Activated CD4-positive, alpha-beta T cell treated with anti-CD3 and anti-CD28 coated beads, Interleukin-2, amount 50 U/mL, for 4 hours (primary cell): ENCODE measurements around the gene RTBDN.
"Not testable (repeated sequence)": the region's sequence is repeated elsewhere in the genome, so short reads cannot be mapped to it uniquely, and the experiment has no call there.

Experiments used
- DNase-seq, 2 experiments: peaks; one replicate each; pipeline ENCODE4 v3.0.0-alpha.2; 2020

RTBDN gene

DNA sequence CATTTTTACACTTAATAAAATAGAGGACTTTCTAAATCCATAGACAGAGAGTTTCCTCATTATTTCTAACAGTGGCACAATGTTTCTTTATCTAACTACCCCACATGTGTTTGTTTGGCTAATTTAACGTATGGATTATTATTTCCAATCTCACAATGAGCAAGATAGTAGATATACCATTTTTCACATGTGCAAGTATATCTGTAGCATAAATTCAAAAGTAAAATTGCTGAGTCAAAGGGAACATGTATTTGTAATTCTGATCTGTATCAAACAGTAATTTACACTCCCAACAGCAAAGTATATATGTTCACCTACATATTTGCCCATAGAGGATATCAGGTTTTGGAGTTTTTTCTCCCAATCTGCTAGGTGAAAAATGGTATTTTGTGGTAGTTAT lies 22.3 kb upstream of the RTBDN start:
- DNase-seq, result no peak

DNA sequence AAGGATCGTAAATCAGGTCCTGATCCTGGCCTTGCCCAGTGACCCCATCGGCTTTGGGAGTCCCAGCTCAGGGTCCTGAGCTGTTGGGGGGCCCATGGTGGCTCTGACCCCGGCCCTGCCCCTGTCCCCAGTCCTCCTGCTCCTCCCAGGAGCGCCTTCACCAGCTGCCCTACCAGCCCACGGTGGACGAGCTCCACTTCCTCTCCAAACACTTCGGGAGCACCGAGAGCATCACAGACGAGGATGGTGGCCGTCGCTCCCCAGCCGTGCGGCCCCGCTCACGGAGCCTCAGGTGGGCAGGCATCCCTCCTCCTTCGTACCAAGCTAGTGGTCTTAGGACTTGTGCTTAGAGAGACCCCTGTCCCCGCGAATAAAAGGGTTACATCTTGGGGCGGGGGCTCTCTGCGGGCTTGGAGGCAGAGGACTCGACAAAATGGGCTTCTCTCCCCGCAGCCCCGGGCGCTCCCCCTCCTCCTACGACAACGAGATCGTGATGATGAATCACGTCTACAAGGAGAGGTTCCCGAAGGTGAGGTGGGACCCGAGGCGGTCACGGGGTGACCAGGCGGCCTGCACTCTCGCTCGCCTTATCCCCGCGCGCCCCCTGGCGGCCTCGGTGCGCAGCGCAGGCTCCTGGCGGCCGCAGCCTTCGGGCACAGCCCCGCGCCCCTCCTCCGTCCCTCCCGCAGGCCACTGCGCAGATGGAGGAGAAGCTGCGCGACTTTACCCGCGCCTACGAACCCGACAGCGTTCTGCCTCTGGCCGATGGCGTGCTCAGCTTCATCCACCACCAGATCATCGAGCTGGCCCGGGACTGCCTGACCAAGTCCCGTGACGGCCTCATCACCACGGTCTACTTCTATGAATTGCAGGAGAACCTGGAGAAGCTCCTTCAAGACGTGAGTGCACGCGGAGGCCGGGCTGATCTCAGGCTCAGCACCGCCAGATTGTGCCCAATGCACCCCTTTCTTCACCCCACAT lies 13.1 kb upstream of the RTBDN start:
- peak; percentile 76 to 78 for DNase-seq

DNA sequence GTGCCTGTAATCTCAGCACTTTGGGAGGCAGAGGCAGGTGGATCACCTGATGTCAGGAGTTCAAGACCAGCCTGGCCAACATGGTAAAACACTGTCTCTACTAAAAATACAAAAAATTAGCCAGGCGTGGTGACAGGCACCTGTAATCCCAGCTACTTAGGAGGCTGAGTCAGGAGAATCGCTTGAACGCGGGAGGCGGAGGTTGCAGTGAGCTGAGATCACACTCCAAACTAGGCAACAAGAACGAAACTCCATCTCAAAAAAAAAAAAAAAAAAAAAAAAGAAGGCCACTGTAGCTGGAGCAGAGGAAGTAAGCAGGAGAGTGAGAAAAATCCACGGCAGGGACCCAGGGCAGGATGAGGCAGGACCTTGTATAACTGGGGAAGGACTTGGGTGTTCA lies 12.2 kb upstream of the RTBDN start:
- DNase-seq, result not testable (repeated sequence)

DNA sequence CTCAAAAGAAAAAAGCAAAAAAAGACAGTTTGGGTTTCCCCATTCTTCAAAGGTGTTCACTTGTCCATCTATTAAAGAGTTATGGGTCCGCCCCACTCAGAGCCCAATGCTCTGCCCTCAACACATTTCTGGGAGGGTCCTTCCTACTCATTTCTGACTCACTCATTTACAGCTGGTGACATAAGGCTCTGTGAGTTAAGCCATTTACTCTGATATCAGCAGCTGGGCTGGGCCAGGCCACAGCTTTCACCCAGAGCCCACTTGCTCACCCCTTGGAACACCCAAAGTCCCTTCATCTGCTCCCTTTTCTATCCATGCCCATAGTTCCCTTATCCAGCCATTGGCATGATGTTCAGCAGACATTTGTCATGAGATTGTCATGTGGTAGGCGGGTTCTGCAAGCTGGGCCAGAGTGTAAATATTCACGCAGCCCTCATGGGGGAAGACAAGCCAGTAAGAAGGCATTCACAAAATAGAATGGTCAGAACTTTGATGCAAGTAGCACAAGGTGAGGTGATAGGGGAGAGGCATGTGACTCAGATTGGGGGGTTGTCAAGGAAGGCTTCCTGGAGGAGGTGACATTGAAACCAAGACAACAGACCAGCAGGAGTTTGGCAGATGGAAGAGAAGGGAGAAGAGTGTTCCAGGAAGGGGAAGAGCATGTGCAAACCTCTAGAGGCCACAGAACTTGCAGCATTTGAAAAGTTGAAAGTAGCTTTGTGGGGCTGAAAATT lies 9.8 kb upstream of the RTBDN start:
- no peak for DNase-seq

DNA sequence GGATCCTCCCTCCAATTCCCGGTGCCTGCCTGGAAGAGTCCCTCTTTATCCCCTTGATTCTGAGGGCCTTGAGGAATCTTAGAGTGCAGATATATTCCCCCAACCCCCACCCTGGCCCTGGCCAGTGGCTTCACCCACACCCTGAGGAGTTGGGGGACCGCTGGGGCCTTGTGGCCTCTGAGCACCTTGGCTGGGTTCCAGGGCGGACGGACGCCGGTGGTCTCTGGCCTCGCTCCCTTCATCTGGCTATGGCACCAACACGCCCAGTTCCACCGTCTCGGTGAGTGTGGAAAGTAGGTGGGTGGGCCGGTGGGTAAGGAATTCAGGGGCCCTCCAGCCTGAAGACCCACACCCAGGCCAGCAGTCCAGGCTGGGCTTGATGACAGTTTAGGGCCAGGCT lies 8.9 kb upstream of the RTBDN start:
- DNase-seq, result no peak

DNA sequence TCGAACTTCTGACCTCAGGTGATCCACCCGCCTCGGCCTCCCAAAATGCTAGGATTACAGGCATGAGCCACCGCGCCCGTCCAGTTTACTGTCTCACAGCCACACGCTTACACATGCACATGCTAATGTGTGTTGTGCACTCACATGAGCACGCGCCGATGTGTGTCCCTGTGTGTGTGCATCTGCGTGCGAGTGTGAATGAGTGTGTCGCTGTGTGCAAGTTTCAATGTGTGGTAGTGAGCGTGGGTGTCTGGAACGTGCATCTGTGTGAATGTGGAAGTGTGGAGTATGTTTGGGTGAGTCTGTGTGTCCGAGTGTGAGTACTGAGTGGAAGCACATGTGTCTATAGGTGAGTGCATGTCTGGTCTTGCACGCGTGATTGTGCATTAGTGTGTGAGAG lies 8.1 kb upstream of the RTBDN start:
- no peak for DNase-seq

DNA sequence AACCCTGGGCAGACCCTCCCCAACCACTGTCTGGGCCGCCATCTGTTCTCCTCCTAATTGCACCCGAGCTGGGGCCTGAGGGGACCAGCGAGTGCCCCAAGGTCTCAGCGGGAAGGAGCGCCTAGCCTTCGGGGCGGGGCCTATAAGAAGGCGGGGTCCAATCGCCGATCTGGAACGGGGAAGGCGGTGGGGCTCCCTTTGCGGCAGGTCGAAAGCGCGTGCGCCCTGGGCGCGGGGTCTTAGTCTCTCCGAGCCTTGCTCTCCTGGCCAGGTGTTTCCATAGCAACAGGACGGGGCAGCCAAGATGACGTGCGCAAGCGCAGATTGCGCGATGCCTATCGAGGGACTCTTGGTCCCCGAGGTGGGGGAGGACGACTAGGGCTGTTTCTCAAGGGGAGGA lies 6.7 kb upstream of the RTBDN start:
- no peak for DNase-seq

DNA sequence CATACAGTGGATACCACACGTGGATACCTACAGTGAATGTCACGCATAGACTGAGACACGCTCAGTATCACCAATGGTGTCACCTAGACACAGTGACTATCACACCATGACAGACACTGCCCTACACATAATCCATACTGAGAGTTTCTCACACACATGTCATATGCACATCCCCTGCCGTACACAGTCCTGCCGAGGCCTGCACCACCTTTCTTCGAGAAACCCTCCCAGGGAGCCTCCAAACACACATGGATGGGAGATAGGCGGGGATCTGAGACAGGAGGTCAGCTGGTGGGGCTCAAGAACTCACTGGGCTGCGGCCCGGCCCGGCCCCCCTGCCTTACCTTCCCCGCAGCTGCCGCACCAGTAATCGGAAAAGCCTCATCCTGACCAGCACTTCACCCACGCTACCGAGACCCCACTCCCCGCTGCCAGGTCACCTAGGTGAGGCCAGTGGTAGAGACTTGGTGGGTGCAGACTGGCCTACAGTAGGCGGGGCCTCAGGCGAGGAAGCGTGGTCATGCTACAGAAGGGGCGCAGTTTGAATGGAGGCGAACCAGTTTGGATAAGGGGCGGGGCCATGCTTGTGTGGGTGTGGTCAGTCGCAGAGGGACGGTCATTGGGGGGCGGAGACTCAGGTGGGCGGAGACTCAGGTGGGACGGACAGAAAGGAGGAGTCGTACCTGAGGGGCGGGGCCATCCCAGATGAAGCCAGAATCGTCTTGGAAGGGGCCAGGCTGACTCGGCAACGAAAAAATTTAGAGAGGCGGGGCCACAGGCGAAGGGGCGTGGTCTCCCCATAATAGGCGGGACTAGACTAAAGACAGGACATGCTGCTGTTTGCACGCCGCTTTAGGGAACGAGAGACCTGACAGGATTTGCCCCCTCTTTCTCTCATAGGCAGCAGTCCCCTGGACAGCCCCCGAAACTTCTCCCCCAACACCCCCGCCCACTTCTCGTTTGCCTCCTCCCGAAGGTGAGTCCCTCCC lies 6.0 kb upstream of the RTBDN start:
- DNase-seq, result no peak

DNA sequence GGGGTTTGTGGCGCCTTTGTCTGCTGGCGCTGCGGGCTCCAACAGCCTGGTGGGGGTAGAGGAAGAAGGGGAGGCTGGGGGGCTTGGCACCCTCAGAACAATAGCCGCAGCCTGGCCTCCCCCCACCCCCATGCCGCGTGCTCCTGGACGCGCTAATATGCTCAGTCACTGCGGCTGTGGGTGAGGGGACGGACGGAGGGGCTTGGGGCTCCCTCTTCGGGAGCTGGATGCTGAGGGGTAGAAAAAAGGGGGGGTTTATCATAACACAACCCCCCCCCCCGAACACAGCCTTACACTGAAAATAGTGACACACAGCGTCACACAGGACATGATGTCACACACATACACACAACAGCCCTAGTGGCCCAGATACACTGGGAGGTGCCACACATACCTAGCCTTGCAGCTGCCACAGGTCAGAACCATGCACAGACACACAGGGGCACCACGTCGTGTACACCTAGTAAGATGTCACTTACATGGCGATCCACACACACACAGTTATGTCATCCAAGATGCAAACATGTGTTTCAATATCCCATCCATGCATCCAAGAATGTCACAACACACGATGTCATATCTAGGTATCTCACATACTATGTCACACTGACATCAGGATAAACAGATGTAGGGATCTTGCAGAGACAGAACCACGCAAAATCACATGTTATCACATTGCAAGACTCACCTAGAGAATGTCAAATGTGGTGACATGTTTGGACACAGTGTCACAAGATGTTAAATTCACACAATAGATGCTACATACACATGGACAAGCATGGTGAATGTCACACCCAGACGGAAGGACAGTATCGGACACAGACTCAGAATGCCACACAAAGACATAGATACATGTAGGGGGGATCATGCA lies 4.7 kb upstream of the RTBDN start:
- DNase-seq, result no peak

DNA sequence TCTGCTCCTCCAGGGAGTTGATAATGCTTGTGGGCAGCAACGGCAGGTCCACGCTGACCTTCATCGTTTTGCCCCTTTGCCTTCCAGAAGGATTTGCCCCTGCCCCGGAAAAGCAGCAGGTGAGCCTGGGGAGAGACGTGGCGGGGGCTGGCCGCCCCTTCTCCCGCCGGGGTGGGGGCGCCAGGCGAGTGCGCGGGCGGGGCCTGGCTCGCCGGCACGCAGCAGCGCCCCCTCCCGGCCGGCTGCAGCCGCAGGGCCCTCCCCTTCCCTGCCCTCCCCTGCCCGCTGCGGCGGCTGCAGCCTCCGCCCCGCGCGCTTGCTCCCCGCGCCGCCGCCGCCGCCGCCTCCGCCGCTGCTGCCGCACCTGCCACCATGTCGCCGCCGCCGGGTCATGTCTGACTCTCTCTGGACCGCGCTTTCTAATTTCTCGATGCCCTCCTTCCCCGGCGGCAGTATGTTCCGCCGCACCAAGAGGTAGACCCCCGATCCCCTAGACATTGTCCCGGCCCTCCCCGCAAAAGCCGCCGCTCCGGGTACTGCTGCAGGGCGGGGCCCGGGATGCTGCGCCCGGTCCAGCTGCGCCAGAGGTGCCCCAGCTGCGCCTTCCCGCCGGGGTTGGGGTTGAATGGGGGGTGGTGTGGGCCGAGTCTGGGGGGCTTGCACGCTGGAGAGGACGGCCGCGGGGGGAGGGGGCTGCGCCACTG lies 4.0 kb upstream of the RTBDN start, which contains the start of gene MAST1:
Gene MAST1, plus strand, starts transcription at position 334 of the 704 bp plus-strand sequence. Its CDS starts 58 bp downstream, at position 392.
- no peak for DNase-seq

DNA sequence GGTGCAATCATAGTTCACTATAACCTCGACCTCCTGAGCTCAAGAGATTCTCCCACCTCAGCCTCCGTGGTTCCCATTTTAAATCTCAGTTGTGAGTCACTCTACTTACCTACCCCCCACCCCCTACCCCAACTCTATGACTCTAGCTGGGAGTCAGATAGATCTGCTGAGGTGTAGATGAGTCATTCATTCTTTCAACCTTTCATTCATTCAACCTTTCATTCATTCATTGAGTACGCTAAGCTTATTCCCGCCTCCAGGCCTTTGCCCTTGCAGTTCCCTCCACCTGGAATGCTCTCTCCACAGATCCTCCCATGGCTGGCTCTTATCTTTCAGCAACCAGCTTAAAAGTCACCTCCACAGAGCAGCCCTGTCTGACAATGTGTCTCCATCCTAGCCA lies 2.8 kb upstream of the RTBDN start:
- no peak for DNase-seq

DNA sequence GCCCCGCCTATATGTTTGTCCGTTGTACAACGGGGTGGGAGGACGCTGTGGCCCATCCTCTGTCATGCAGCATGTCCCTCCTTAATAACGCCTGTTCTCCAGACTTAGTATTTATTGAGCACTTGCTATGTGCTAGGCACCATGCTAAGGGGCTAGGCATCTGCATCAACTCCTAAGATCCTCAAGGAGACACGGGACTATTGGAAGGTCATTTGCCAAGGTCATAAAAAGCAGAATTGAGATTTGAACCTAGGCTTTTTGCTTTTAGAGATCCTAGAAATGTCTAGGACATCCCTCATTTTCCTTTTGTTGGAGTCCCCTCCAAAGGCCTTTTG lies 2.1 kb upstream of the RTBDN start:
- DNase-seq, result no peak

DNA sequence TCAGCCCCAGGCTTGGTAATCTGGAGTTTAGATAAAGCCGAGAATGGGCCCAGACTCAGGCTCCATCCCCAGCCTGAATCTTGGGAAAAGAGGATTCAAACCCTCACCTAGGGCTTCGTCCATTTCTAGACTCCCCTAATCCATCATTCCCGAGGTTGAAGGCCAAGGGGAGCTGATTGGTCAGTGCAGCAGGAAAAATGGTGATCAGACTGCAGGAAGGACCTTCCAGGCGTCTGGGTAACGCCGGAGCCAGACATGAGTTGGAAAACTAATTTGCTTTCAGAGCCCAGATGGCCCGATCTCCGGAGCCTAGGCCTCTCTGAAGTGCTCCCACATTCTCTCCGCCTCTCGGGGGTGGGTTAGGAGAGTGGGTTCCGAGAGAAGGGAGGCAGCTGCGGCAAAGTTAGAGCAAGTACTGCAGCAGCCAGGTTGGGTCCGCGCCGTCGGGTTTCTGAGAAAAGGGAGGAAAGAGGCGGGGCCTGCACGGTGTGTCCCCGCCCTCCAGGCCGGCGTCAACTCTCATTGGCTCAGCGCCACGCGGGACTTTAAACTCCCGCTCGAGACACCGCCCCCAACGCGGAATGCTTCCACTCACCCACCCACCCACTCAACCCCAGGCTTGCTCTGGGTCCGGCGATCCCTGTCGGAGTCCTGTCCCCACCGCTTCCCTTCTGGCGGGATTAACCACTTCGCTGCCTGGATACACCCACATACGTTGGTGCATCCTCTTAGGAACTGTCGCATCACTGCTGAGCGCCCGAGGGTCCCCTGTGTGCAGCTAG lies 788 bp upstream of the RTBDN start:
- no peak for DNase-seq

DNA sequence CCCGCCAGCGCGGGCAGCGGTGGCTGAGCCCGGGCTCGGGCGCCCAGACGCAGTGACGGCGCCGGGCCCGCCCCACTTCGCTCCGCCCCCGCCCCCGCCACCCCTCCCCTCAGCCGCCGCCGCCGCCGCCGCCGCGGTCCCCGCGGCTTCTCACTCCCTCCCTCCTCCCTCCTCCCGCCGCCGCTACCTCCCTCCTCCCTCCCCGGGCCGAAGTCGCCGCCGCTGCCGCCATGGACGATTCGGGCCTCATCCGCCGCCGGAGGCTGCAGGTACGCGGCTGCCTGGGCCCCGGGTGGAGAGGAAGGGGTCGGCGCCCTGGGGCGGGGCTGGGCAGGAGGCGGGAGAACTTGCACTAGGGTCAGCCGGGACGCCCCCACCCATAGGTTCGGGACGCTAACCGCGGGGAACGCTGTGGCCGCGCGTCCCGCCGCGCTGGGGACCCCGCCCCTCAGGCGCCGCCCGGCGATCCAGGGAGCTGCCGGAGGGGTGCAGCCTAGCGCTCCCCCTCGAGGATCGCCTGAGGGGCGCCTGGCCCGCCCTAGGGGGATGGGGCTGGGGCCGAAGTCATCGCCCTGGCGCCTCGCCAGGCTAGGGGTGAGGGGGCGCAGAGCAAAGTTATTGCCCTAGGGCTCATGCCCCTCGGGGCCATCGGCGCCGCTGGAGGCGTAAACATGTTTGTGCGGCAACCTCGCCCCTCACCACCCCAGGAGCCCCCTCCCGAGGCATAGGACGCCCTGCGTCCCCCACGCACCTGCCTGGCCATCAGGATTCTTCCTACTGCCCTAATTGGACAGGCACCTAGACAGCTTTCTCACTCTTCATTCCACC lies 427 bp downstream of the RTBDN start:
- peak in 1 of 2 experiments; percentile 39 for DNase-seq

DNA sequence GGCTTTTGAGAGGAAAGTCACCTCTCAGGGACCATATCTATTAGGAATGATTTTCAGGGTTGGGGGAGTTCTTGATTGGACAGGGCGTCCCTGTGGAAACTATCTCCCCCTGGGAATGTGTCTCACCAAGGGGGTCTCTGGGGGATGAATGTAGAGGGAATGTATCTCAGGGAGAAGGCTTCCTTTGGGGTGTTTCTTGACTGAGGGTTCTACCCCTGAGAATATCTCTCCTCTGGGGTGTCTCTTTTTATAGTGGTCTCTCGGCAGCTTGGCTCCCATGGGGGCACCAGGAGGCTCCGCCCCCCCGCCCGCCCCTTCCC lies 1.0 kb downstream of the RTBDN start:
- DNase-seq, result no peak

DNA sequence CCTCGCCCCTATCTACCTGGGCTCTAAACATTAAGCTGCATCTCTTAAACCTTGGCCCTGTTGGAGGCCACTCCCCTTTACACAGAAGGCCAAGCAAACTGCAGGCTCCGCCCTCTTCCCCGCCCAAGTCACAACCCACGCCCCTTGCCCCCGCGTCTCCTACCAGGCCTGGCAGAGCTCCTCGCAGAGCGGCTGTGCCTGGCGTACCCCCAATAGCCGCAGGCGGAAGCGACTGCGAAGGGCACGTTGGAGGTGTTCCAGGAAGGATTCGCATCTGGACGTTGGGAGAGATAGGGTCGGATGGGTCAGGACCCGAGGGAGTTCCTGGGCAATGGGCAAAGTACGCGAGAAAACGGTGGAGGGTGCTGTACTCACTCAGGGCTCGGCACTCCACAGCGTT lies 5.9 kb downstream of the RTBDN start:
- no peak for DNase-seq

DNA sequence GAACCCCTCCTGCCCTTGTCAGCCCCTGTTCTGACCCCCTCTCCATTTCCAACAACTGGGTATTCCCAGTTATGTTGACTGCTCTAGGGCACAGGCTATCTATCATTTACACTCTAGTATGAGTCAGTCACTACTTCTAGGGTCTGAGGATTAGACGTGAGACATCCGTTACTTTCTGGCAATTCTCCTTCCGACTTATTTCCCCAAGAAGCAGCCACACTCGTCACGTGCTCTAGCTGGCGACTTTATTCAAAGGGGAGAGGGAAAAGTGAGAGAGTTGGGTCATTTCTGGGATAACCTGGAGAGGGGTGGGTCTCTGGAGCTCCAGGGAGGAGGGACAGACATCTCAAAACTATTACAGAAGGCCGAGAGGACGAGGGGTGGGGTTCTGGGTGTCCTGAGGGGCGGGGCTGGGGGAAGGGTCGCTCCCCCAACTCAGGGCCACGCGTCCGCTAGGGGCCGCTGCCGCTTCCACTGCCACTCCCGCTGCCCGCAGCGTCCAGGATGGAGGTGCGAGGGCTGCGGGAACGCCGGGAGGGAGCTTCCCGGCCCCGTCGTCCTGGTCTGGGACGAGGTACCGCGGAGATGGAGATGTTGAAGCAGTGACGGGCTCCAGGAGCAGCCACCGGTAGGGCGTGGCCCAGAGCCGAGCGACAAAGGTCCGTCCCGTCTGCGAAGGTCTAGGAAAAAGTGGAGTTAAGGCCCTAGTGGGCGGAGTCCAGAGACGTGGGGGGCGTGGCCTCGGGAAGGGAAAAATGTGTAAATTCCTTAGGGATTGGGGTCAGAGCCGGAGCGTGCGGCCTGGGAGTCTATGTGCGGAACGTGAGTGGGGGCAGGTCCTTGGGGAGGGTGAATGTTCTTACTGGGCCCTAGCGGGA lies 8.9 kb downstream of the RTBDN start:
- DNase-seq, result no peak

DNA sequence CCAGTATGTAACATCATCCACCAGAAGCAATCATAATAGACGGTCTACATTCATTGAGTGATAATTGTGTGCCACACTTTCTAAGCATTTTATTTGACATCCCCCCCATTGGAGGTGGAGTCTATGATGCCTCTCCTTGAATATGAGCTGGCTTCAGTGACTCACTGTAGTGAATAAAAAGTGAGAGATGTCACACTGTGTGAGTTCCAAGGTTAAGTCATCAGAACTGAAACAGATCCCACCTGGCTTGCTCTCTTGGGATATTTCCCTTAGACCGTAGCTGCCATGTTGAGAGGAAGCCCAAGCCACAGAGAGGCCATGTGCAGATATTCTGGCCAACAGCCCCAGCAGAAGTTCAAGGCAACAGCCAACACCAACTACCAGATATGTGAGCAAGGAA lies 12.6 kb downstream of the RTBDN start:
- no peak for DNase-seq

DNA sequence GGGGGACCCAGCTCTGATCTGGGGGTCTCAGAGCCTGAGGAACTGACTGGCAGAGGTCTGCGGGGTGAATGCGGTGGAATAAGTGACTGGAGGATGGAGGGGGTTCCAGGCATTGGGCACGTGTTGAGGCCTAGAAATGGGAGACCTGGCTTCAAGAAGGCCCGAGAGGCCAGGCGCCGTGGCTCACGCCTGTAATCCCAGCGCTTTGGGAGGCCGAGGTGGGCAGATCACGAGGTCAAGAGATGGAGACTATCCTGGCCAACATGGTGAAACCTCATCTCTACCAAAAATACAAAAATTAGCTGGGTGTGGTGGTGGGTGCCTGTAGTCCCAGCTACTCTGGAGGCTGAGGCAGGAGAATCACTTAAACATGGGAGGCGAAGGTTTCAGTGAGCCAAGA lies 16.6 kb downstream of the RTBDN start:
- not testable (repeated sequence) for DNase-seq
